Fibroblast of skin of abdomen (primary cell): ENCODE data around the gene HECA. TPM values are rescaled to one million over a fixed set of nuclear protein-coding genes. Genes with fewer than 3 reads are reported as not detected.
A peak's percentile ranks its signal among the peaks of the same experiment; 100 is the strongest.
"Not testable (repeated sequence)": the region's sequence is repeated elsewhere in the genome, so short reads cannot be mapped to it uniquely, and the experiment has no call there.

ENCODE experiments used
- DNase-seq: peaks from one replicate; pipeline ENCODE4 v3.0.0-alpha.2; 2013
- polyA plus RNA-seq, 2 experiments: library from polyadenylated mRNA; unstranded; fragments of 120-200 nt; gene quantifications; one replicate each; pipeline ENCODE4 v1.2.1, GENCODE V29; 2013; ENCODE audit not compliant: insufficient read length in 2 of 2

The HECA gene
- polyA plus RNA-seq (2013, experiment 1 of 2; ENCODE audit: insufficient read length) = 10.4 TPM
- polyA plus RNA-seq (2013, experiment 2 of 2; ENCODE audit: insufficient read length) = 10.1 TPM

GRCh38 chr6:139134817-139135577 is at the start of gene HECA:
TSS of gene HECA (plus strand) at chr6:139135080. CDS start at chr6:139135397, 317 bp downstream.
- peak; percentile 95 for DNase-seq

DNA sequence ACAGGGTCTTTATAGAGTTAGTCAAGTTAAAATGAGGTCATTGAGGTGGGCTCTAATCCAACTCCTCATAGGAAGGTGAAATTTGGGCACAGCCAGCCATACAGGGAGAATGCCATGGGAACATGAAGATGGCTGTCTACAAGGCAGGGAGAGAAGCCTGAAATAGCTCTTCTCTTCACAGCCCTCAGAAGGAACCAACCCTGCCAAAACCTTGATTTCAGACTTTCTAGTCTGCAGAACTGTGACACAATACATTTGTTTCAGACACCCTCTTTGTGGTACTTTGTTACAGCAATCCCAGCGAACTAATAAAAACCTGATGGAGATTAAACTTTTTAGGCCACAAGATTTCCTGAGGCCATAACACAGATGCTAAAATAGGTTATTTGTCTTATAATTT is 43.1 kb upstream of the HECA start:
- peak; percentile 6 for DNase-seq

- DNase-seq = no peak
Observed at GRCh38 chr6:139099984-139100383, 34.9 kb upstream of the HECA start.

DNA sequence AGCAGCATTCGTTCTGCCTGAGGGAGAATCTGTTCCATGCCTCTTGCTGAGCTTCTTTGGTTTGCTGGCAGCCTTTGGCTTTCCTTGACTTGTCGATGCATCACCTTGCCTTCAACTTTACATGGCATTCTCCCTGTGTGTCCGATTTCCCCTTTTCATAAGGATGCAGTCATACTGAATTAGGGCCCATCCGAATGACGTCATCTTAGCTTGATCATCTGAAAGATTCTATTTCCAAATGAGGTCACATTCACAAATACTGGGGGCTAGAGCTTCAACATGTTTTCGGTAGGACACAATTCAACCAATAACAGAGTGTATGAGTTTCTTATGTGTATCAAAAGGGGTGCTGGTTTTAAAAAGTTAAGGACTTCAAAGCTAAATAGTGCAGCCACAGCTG is 27.8 kb upstream of the HECA start:
- DNase-seq = no peak

GRCh38 chr6:139108378-139108777 is 26.5 kb upstream of the HECA start:
- no peak for DNase-seq

DNA sequence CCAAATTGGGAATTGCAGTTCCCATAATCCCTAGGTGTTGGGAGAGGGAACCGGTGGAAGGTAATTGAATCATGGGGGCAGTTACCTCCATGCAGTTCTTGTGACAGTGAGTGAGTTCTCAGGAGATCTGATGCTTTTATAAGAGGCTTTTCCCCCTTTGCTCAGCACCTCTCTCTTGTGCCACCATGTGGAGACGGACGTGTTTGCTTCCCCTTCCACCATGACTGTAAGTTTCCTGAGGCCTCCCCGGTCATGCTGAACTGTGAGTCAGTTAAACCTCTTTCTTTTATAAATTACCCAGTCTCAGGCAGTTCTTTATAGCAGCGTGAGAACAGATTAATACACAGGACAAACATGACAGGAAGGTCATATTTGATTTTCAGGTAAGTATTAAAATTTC is 25.3 kb upstream of the HECA start:
- DNase-seq = peak; percentile 38

GRCh38 chr6:139112146-139112545 is 22.7 kb upstream of the HECA start:
- no peak for DNase-seq

- no peak for DNase-seq
Observed at GRCh38 chr6:139112561-139112960, 22.3 kb upstream of the HECA start.

GRCh38 chr6:139114746-139115145 is 20.1 kb upstream of the HECA start:
- DNase-seq = no peak

GRCh38 chr6:139115989-139116758 is 18.7 kb upstream of the HECA start:
- no peak for DNase-seq

- no peak for DNase-seq
Observed at GRCh38 chr6:139117734-139118133, 17.1 kb upstream of the HECA start.

DNA sequence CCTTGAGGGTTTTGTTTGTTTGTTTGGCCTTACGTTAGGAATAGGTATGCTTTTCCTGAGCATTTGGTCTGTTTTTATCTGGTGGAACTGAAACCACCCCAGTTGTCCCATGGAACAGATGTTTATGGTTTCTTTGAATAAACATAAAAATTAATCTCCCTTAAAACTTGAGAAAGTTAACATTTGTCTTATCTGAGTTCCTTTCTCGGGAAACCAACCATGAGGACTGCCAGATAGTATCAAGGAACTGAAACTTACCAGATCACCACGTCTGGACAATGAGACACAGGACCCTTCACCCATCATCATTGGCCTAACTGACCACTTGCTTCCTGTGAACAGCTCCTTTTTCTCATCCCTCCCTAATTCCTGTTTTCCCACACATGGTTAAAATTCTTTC is 15.3 kb upstream of the HECA start:
- DNase-seq = no peak

GRCh38 chr6:139122823-139123222 is 12.1 kb upstream of the HECA start:
- DNase-seq = not testable (repeated sequence)

DNA sequence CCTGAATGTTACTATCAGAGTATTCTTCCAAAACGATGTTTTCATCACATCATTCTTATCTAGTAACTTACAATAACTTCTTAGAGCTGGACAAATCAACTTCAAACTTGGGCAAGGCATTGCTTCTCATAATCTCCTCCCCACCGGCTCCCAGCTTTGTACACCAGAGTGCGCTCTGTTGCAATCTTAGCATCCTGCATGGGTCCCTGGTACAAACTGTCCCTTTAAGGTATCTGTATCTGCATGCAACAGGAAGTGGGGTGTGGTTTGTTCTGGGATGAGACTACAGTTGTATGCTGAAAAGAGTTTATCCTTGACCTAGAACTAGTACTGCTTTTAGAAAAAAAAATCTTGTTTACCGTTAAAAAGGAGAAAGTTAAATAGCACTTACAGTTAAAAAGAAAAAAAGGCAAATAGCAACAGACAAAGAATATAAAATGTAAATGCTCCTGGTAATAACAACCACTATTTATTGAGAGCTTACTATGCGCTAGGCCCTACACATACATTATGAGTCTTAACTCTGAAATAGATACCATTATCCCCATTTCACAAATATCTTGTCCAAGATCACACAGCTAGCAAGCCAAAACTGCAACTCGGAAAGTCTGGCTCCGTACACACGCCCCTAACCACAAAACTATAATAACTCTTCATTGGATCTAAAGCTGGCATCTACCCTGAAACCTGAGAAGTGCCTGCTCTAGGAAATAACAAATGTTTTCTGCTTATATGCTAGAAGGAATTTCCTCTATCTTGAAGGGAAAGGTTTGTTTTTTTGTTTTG is 9.8 kb upstream of the HECA start:
- peak; percentile 62 for DNase-seq

DNA sequence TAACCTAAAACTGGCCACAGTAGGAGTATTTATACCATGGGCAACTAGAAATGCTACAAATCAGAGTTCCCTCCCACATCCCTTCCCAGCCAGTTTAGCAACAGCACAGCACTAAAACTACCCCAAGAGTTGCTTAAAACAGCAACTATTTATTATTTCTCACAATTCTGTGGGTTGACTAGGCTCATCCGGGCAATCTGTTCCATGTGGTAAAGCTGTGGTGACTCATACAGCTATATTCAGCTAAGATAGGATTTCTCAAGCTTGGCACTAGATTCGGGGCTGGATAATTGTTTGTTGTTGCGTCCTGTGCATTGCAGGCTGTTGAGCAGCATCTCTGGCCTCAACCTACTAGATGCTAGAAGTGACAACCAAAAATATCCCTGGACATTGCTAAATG is 8.6 kb upstream of the HECA start:
- peak; percentile 67 for DNase-seq

DNA sequence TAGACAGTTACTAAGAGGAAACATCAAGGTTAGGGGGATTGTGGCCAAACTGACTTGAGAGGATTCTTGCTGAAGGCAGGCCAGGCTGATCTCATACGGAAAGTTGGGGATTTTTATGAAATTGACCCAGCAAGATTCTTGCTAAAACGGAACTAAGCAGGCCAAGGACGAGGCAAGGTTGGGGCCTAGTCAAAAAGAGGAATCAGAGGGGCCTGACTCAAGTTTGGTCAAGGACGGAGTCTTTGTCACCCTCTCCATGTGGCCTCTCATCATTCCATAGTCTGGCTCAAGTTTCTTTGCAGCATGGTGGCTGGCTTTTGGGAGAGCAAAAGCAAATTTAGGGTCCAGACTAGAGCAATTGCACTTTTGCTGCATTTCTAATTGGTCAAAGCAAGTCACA is 7.9 kb upstream of the HECA start:
- DNase-seq = no peak

GRCh38 chr6:139129284-139129683 is 5.6 kb upstream of the HECA start:
- DNase-seq = peak; percentile 69

- no peak for DNase-seq
Observed at GRCh38 chr6:139131736-139132280, 3.1 kb upstream of the HECA start.

- DNase-seq = no peak
Observed at GRCh38 chr6:139133262-139134063, 1.4 kb upstream of the HECA start.

DNA sequence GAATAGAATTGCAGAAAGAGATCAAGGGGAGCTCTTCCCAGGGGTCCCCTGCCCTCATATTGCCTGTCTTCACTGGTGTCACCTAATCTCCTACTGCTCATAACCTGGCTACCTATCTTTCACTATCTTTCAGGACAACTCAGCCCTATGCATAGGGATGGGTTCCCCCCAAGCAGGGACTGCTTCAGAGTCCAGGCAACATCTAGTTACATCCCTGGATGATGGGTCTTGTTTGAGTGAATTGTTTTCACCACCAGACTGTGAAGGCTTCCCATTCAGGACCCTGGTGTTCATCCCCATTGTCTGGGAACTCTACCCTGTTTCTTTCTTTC is 850 bp upstream of the HECA start:
- no peak for DNase-seq

DNA sequence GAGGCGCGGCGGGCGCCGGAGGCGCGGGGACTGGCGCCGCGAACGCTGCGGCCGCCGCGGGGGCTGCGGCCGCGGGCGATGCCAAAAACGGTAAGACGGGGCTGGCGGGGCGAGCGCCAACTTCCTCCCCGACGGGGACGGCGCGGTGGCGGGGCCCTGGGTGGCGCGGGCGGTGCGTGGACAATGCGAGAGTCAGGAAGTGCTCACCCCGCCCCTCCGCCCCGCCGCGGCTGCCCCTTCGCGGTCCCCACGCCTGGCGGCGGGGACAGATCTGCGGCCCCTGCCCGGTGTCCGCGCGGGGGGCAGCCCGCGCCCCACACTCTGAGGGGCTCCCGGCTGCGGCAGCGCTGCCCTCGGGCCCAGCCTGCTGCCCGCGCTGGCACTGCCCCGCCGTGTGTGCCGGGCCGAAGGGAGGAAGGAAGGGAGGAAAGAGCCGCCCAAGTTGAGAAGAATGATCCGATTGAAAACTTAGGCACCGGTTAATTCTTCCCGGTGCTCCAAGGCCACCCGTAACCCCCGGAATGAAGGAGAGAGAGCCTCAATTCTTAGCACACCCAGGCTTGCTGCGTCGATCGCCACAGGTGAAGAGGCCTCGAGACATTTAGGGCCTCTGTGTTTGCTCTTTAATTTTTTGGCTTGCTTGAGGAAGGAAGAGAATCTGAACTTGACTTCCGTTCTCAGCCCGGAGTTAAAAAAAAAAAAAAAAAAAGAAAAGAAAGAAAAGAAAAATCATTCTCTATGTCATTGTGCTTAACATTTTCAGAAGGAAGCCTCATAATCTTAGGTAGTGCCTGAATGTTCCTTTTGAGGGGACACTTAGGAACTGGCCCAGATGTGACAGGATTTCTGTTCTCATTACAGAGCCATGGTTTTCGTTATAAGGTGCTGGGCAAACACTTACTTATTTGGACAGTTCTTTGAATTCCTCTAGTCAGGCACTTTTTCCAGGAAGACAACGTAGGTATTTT is 982 bp downstream of the HECA start:
- DNase-seq = no peak
